Karpas-422 (cell line): ENCODE results near the gene METTL25B. TPM values are rescaled to one million over a fixed set of nuclear protein-coding genes. Genes with fewer than 3 reads are reported as not detected.

ENCODE experiments used
- DNase-seq: peaks from one replicate; pipeline ENCODE4 v3.0.0-alpha.2; 2015
- H2AFZ ChIP-seq: fragments of 200-600 bp; sonication (generic); 2 replicates; pipeline ENCODE4 v1.6.1; 2014; ENCODE audit warnings: antibody characterized with exemption, low read length, mixed read lengths
- H3K27ac ChIP-seq: fragments of 200-600 bp; sonication (generic); 2 replicates; pipeline ENCODE4 v1.5.1; 2014; ENCODE audit warnings: mild to moderate bottlenecking, low read length, moderate library complexity
- H3K27me3 ChIP-seq: fragments of 200-600 bp; sonication (generic); 2 replicates; pipeline ENCODE4 v1.6.1; 2014; ENCODE audit warnings: low read length, mixed read lengths
- H3K36me3 ChIP-seq: fragments of 200-600 bp; sonication (generic); 2 replicates; pipeline ENCODE4 v1.6.1; 2014; ENCODE audit warnings: low read length, mixed read lengths; ENCODE audit not compliant: insufficient read depth
- H3K4me1 ChIP-seq: fragments of 200-600 bp; sonication (generic); 2 replicates; pipeline ENCODE4 v1.6.1; 2014; ENCODE audit warnings: mild to moderate bottlenecking, low read length, mixed read lengths
- H3K4me2 ChIP-seq: fragments of 200-600 bp; sonication (generic); 2 replicates; pipeline ENCODE4 v1.6.1; 2014; ENCODE audit warnings: low read length, low read depth, mild to moderate bottlenecking; ENCODE audit not compliant: poor library complexity, severe bottlenecking
- H3K4me3 ChIP-seq: fragments of 200-600 bp; sonication (generic); 2 replicates; pipeline ENCODE4 v1.5.1; 2014; ENCODE audit warnings: mild to moderate bottlenecking, antibody characterized with exemption, low read length, mixed read lengths
- H3K79me2 ChIP-seq: fragments of 200-600 bp; sonication (generic); 2 replicates; pipeline ENCODE4 v1.6.1; 2014; ENCODE audit warnings: mild to moderate bottlenecking, low read length, mixed read lengths
- H3K9ac ChIP-seq: fragments of 200-600 bp; sonication (generic); 2 replicates; pipeline ENCODE4 v1.6.0; 2014; ENCODE audit warnings: low read length
- H3K9me2 ChIP-seq: fragments of 200-600 bp; sonication (generic), shearing (Covaris generic); replicated peaks from 2 replicates; pipeline ENCODE4 v1.6.0; 2014; ENCODE audit warnings: mild to moderate bottlenecking, low read length, moderate library complexity; ENCODE audit not compliant: insufficient read depth
- H3K9me3 ChIP-seq: fragments of 300-700, 200-600 bp; sonication (generic); 2 replicates; pipeline ENCODE4 v1.6.1; 2014; ENCODE audit warnings: low read length, mixed read lengths
- H4K20me1 ChIP-seq: fragments of 200-600 bp; sonication (generic); 2 replicates; pipeline ENCODE4 v1.6.1; 2014; ENCODE audit warnings: mild to moderate bottlenecking, antibody characterized with exemption, low read length, low read depth; ENCODE audit not compliant: insufficient read depth
- total RNA-seq: library from RNA; depleted of rRNA; stranded (reverse); fragments of >200 nt; shearing (Covaris generic); gene quantifications from 2 replicates; pipeline ENCODE4 v1.2.3, GENCODE V29; 2014; ENCODE audit warnings: low replicate concordance

METTL25B gene
- total RNA-seq, 1 experiment from 2014 or later, result 22.8 TPM

DNA sequence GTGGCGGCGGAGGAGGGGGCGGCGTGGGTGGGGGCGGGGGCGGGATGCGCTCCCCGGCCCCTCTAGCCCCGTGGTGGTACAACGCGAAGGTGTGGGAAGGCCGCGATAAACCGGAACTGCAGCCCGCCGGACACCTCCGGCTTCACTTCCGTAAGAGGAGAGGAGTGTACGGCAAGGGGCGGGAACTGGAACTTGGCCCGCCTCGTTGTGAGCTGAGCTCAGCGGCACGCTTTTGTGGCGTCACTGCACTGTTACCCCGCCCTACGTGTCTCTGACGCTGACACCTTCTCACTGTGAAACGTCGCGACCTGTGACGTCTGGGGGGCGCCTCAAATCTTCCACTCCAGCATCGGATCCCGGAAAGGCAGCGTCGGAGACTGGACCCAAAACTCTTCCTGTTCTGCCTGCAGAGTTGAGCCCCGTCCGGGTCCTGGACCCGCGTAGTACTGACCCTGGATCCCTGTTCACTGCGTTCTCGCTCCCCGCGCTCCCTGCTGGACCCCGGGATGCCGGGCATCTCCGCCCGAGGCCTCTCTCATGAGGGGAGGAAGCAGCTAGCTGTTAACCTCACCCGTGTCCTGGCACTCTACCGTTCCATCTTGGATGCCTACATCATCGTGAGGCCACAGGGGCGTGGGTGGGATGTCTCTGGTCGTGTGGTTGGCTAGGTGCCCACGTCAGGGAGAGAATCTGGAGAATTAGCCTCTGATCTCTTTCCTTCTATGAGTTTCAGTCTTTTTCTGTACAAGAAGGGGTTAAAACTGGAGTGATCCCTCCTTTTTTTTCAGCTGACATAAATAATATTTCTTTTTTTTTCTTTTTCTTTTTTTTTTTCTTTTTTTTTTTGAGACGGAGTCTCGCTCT, 562 bp downstream of the METTL25B start, which contains the start of gene ISG20L2:
TSS of gene ISG20L2 (minus strand) at position 168 of the 864 bp plus-strand sequence. CDS start 1,114 bp downstream, outside the sequence.
- H4K20me1 ChIP-seq, result peaks cover 34% of the 10 kb centered on the region
- H3K36me3 ChIP-seq, result peaks cover 17% of the 10 kb centered on the region
- peak within 1 kb of the TSS; percentile 47; the same call in 1 of the 2 replicates for H2AFZ ChIP-seq
- DNase-seq, result peak; percentile 99
- H3K27me3 ChIP-seq, result no peaks in the 10 kb centered on the region
- no peaks in the 10 kb centered on the region for H3K9me3 ChIP-seq
- peak within 1 kb of the TSS; percentile 98 for H3K9ac ChIP-seq
- peak within 1 kb of the TSS; percentile 61 for H3K27ac ChIP-seq
- peaks cover 60% of the 10 kb centered on the region for H3K79me2 ChIP-seq
- peak within 1 kb of the TSS; percentile 92 for H3K4me3 ChIP-seq
- H3K9me2 ChIP-seq, result no peaks in the 10 kb centered on the region
- H3K4me2 ChIP-seq, result peak within 1 kb of the TSS; percentile 96
- H3K4me1 ChIP-seq, result peaks cover 36% of the 10 kb centered on the region

DNA sequence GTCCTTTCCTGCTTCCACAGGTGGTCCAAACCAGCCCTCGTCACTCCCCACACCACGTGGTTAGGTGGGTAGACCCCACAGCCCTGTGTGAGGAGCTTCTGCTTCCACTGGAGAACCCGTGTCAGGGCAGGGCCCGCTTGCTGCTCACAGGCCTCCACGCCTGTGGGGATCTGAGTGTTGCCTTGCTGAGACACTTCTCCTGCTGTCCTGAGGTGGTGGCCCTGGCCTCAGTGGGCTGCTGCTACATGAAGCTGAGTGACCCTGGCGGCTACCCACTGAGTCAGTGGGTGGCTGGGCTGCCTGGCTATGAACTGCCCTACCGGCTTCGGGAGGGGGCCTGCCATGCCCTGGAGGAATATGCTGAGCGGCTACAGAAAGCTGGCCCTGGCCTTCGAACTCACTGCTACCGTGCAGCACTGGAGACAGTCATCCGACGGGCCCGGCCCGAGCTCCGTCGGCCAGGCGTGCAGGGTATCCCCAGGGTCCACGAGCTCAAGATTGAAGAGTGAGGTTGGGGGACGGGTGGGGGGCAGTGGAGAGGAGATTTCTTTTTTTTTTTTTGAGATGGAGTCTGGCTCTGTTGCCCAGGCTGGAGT, 5.8 kb downstream of the METTL25B start:
- Histone ChIP-seq H3K4me3 (no peak overlapping the region), H3K36me3 (peaks cover 6% of the 10 kb centered on the region; the same call in 1 of the 2 replicates), H4K20me1 (no peaks in the 10 kb centered on the region), H3K79me2 (peaks cover 20% of the 10 kb centered on the region), H3K27ac (no peak overlapping the region), H3K9me3 (no peaks in the 10 kb centered on the region), H3K9me2 (no peaks in the 10 kb centered on the region), H3K4me2 (no peak overlapping the region), H3K27me3 (no peaks in the 10 kb centered on the region), H2AFZ (no peak overlapping the region), H3K9ac (no peak overlapping the region), H3K4me1 (peaks cover 9% of the 10 kb centered on the region)
- no peak for DNase-seq

DNA sequence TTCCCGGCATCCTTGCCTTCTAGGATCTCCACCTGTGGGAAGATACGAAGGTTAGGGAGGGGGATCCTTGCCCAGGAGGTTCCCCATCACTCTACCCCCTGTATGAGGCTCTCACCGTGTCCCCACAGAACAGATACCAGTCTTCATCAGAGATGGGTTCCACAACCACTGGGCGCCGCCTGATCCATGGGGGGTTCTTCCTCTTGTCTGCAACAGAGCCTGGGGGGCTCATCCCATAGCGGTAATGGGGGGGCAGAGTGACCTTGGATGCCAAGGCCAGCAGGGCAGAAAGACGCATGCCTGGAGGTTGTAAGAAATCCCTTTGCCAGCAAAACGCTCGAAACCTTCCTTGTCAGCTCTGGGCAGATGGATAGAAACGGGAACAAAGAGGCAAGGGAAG, 10.1 kb downstream of the METTL25B start:
- H3K9me3 ChIP-seq, result no peaks in the 10 kb centered on the region
- no peaks in the 10 kb centered on the region for H4K20me1 ChIP-seq
- H3K4me3 ChIP-seq, result no peak overlapping the region
- H2AFZ ChIP-seq, result no peak overlapping the region
- no peak overlapping the region for H3K27ac ChIP-seq
- no peak for DNase-seq
- H3K79me2 ChIP-seq, result peaks cover 25% of the 10 kb centered on the region
- peaks cover 9% of the 10 kb centered on the region; the same call in 1 of the 2 replicates for H3K36me3 ChIP-seq
- no peaks in the 10 kb centered on the region for H3K9me2 ChIP-seq
- H3K4me1 ChIP-seq, result peaks cover 27% of the 10 kb centered on the region
- H3K9ac ChIP-seq, result no peak overlapping the region
- H3K27me3 ChIP-seq, result no peaks in the 10 kb centered on the region
- no peak overlapping the region for H3K4me2 ChIP-seq

DNA sequence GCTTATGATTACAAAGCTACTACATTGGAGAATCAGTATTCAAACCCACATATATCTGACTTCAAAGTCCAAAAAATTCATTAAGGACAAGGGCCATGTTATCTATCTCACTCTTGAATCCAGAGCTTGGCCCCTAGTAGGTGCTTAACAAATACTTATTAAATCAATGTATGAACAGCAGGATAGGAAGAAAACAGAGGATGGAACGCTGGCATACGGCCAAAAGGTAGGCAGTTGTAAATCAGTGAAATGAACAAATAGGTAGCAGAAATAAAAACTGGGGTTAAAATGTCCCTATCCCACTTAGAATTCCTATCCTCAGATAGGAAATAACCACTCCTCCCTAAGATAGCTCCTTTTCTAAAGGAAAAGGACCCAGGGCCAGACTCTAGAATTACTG, 10.6 kb downstream of the METTL25B start:
- peaks cover 9% of the 10 kb centered on the region; the same call in 1 of the 2 replicates for H3K36me3 ChIP-seq
- no peaks in the 10 kb centered on the region for H4K20me1 ChIP-seq
- no peaks in the 10 kb centered on the region for H3K9me2 ChIP-seq
- H3K4me3 ChIP-seq, result no peak overlapping the region
- no peak overlapping the region for H3K27ac ChIP-seq
- peaks cover 25% of the 10 kb centered on the region for H3K79me2 ChIP-seq
- no peak overlapping the region for H3K4me2 ChIP-seq
- no peak overlapping the region for H3K9ac ChIP-seq
- no peaks in the 10 kb centered on the region for H3K9me3 ChIP-seq
- H2AFZ ChIP-seq, result no peak overlapping the region
- no peaks in the 10 kb centered on the region for H3K27me3 ChIP-seq
- DNase-seq, result no peak
- peaks cover 27% of the 10 kb centered on the region for H3K4me1 ChIP-seq

GRCh38 chr1:156740237-156740740, 12.0 kb downstream of the METTL25B start:
- Histone ChIP-seq H2AFZ (no peak overlapping the region), H3K79me2 (peaks cover 32% of the 10 kb centered on the region), H4K20me1 (no peaks in the 10 kb centered on the region), H3K9me3 (no peaks in the 10 kb centered on the region), H3K9ac (peak overlapping the region; percentile 88), H3K36me3 (peaks cover 9% of the 10 kb centered on the region; the same call in 1 of the 2 replicates), H3K4me1 (peaks cover 28% of the 10 kb centered on the region), H3K4me3 (peak overlapping the region; percentile 81), H3K27ac (peak overlapping the region; percentile 58), H3K27me3 (no peaks in the 10 kb centered on the region), H3K4me2 (peak overlapping the region; percentile 91), H3K9me2 (no peaks in the 10 kb centered on the region)
- peak; percentile 70 for DNase-seq

DNA sequence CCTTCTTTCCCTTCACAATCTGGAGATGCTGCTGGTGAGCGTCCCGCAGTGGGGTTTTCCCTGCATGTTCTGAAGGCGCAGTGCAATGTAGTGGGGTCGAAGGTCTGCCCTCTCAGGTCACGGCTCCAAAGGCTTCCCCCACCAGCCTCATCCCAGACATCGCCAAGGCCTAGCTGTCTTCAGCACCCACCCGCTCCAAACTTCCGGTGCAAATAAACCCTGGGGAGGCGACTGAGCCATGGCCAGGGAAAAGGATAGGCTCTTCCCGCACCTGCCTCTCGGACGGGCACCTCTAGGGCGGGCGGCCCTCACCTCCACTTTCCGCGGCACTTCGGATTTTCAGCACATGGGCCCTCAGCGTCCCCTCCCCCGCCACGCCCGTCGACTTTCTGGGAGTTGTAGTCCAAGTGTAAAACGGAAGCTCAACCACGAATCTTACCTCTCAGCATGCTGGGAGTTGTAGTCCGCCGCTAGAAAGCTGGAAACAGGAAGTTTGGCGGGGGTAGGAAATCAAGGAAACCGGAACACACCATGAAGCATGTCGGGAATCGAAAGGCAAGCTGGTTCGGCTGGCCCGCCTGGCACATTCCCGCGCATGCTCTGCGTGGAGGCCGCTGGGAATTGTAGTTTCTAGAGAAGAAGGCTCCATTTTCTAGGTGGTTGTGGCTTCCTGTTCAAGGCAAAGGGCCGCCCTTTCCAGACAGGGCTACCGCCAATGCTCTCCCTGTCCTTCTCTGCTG, 12.6 kb downstream of the METTL25B start, which contains the start of gene MRPL24:
TSS of gene MRPL24 (minus strand) at position 348 of the 740 bp plus-strand sequence. CDS start 2,384 bp downstream, outside the sequence.
- peaks cover 38% of the 10 kb centered on the region for H3K79me2 ChIP-seq
- peak within 1 kb of the TSS; percentile 81 for H3K4me3 ChIP-seq
- no peaks in the 10 kb centered on the region for H3K9me3 ChIP-seq
- H4K20me1 ChIP-seq, result peaks cover 4% of the 10 kb centered on the region
- no peaks in the 10 kb centered on the region for H3K9me2 ChIP-seq
- peaks cover 14% of the 10 kb centered on the region; the same call in 1 of the 2 replicates for H3K36me3 ChIP-seq
- H2AFZ ChIP-seq, result no peak within 1 kb of the TSS
- H3K27ac ChIP-seq, result peak within 1 kb of the TSS; percentile 58
- no peaks in the 10 kb centered on the region for H3K27me3 ChIP-seq
- DNase-seq, result peak; percentile 99
- H3K4me1 ChIP-seq, result peaks cover 34% of the 10 kb centered on the region
- H3K4me2 ChIP-seq, result peak within 1 kb of the TSS; percentile 91
- peak within 1 kb of the TSS; percentile 88 for H3K9ac ChIP-seq

DNA sequence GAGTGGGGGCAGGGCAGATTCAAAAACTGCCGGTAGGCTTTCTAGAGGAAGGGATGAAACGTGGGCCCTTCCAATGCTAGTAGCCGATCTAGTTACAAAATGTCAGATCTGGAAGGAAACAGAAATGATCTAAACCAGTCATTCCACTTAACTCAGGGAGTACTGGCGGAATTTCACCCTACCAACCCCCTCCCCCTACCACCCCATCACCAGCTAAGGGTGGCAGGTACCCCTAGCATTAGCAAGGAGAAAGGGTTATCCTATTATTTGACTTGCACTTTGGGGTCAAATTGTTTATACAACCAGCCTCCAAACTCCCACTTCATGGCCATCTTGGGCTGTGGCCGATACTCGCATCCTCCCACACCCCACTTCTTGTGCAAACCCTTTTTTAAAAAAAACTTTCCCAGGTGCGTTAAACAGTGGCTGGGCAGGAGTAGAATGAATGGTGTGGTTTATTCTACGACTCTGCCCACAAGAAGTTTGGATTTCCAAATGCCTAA, 13.3 kb downstream of the METTL25B start:
- Histone ChIP-seq H3K27me3 (no peaks in the 10 kb centered on the region), H4K20me1 (peaks cover 10% of the 10 kb centered on the region), H3K9ac (peak overlapping the region; percentile 34; the same call in 1 of the 2 replicates), H3K36me3 (peaks cover 19% of the 10 kb centered on the region; the same call in 1 of the 2 replicates), H3K4me1 (peaks cover 40% of the 10 kb centered on the region), H3K4me3 (peak overlapping the region; percentile 47), H3K9me2 (no peaks in the 10 kb centered on the region), H3K79me2 (peaks cover 44% of the 10 kb centered on the region), H3K27ac (peak overlapping the region; percentile 52), H3K4me2 (peak overlapping the region; percentile 55), H2AFZ (no peak overlapping the region), H3K9me3 (no peaks in the 10 kb centered on the region)
- no peak for DNase-seq
